Liver (tissue), 9 donors: ENCODE results near the gene PTPRN2. TPM values are rescaled to one million over a fixed set of nuclear protein-coding genes. Genes with fewer than 3 reads are reported as not detected.

ENCODE experiments used
- DNase-seq: peaks from one replicate; pipeline ENCODE4 v3.0.0-alpha.2; 2017; ENCODE audit warnings: low spot score
- H3K27ac ChIP-seq, 2 donors: one replicate each; pipeline ENCODE4 v1.7.0; 2013; ENCODE audit warnings: inconsistent platforms in 2 of 2, low read length in 2 of 2, control low read depth in 1 of 2, low read depth in 1 of 2, mild to moderate bottlenecking in 1 of 2
- H3K27me3 ChIP-seq, 4 donors: one replicate each; pipeline versions ENCODE4 v1.6.1 to v1.7.0; 2013; ENCODE audit warnings: low read length in 3 of 4, inconsistent platforms in 1 of 4, mild to moderate bottlenecking in 1 of 4, moderate library complexity in 1 of 4; ENCODE audit not compliant: control insufficient read depth in 4 of 4, insufficient read depth in 4 of 4
- H3K36me3 ChIP-seq, 4 donors: one replicate each; pipeline versions ENCODE4 v1.6.1 to v1.7.0; 2013; ENCODE audit warnings: low read length in 3 of 4, mild to moderate bottlenecking in 3 of 4, low read depth in 1 of 4, moderate library complexity in 1 of 4; ENCODE audit not compliant: control insufficient read depth in 4 of 4, insufficient read depth in 3 of 4
- H3K4me1 ChIP-seq, 4 donors: one replicate each; pipeline versions ENCODE4 v1.6.1 to v1.7.0; 2013; ENCODE audit warnings: low read length in 3 of 4, mild to moderate bottlenecking in 3 of 4, moderate library complexity in 1 of 4; ENCODE audit not compliant: control insufficient read depth in 4 of 4, insufficient read depth in 4 of 4
- H3K4me3 ChIP-seq, 3 donors: one replicate each; pipeline versions ENCODE4 v1.6.1 to v1.7.0; 2013; ENCODE audit warnings: low read length in 3 of 3, control low read depth in 1 of 3, low read depth in 1 of 3, mild to moderate bottlenecking in 1 of 3
- H3K9ac ChIP-seq, 2 donors: one replicate each; pipeline ENCODE4 v1.7.0; 2013; ENCODE audit warnings: low read length in 2 of 2, mild to moderate bottlenecking in 2 of 2, moderate library complexity in 2 of 2, control low read depth in 1 of 2, low read depth in 1 of 2
- H3K9me3 ChIP-seq, 4 donors: one replicate each; pipeline versions ENCODE4 v1.6.1 to v1.7.0; 2013; ENCODE audit warnings: low read length in 3 of 4; ENCODE audit not compliant: control insufficient read depth in 4 of 4
- CTCF ChIP-seq: fragments of 150-350 bp; IDR thresholded peaks from 2 replicates; pipeline ENCODE4 v1.5.1; 2017; ENCODE audit warnings: improper control_type of control experiment, low read depth, low read length; ENCODE audit not compliant: missing input control
- EGR1 ChIP-seq, 2 donors: IDR thresholded peaks; 2 replicates each; pipeline ENCODE4 v1.6.1; 2016 to 2018; ENCODE audit warnings: antibody characterized with exemption in 2 of 2, low read depth in 2 of 2
- FOXA1 ChIP-seq: IDR thresholded peaks from 2 replicates; pipeline ENCODE4 v1.6.1; 2016; ENCODE audit warnings: antibody characterized with exemption
- FOXA2 ChIP-seq: IDR thresholded peaks from 2 replicates; pipeline ENCODE4 v1.6.1; 2016; ENCODE audit warnings: antibody characterized with exemption
- HNF4A ChIP-seq, 2 donors: conservative IDR thresholded peaks; 2 replicates each; pipeline ENCODE4 v1.6.1; 2016; ENCODE audit warnings: antibody characterized with exemption in 2 of 2, mild to moderate bottlenecking in 2 of 2
- HNF4G ChIP-seq: IDR thresholded peaks from 2 replicates; pipeline ENCODE4 v1.6.1; 2016; ENCODE audit warnings: antibody characterized with exemption
- JUND ChIP-seq, 2 donors: IDR thresholded peaks; 2 replicates each; pipeline ENCODE4 v1.6.1; 2016; ENCODE audit warnings: antibody characterized with exemption in 2 of 2
- MAX ChIP-seq: IDR thresholded peaks from 2 replicates; pipeline ENCODE4 v1.6.1; 2016; ENCODE audit warnings: antibody characterized with exemption
- NR2F2 ChIP-seq: IDR thresholded peaks from 2 replicates; pipeline ENCODE4 v1.6.1; 2016; ENCODE audit warnings: antibody characterized with exemption
- RAD21 ChIP-seq, 2 donors: IDR thresholded peaks; 2 replicates each; pipeline ENCODE4 v1.6.1; 2016; ENCODE audit warnings: antibody characterized with exemption in 2 of 2, mild to moderate bottlenecking in 2 of 2
- RXRA ChIP-seq, 2 donors: IDR thresholded peaks; 2 replicates each; pipeline ENCODE4 v1.6.1; 2017 to 2018; ENCODE audit warnings: antibody characterized with exemption in 2 of 2, mild to moderate bottlenecking in 1 of 2
- SP1 ChIP-seq: IDR thresholded peaks from 2 replicates; pipeline ENCODE4 v1.6.1; 2018; ENCODE audit warnings: antibody characterized with exemption, mild to moderate bottlenecking
- TAF1 ChIP-seq: conservative IDR thresholded peaks from 2 replicates; pipeline ENCODE4 v1.6.1; 2016; ENCODE audit warnings: antibody characterized with exemption, mild to moderate bottlenecking
- YY1 ChIP-seq: IDR thresholded peaks from 2 replicates; pipeline ENCODE4 v1.6.1; 2016; ENCODE audit warnings: antibody characterized with exemption, mild to moderate bottlenecking
- ZBTB33 ChIP-seq: IDR thresholded peaks from 2 replicates; pipeline ENCODE4 v1.6.1; 2016; ENCODE audit warnings: antibody characterized with exemption
- WGBS: extraction: QIAGEN DNeasy Blood & Tissue Kit; methylation state at CpG from one replicate; pipeline ENCODE4 v1.1.7; 2013; 5-methylcytosine and 5-hydroxymethylcytosine counted together
- polyA plus RNA-seq, 2 donors: library from polyadenylated mRNA; stranded (reverse) in 1 of 2; unstranded in 1 of 2; fragments of 200-250 nt in 1 of 2; fragments of >200 nt in 1 of 2; fragmentation: Nextera tagmentation in 1 of 2; extraction: Ambion mirVana in 1 of 2; gene quantifications; one replicate each; pipeline versions ENCODE4 v1.2.1 to v1.2.3, GENCODE V29; 2013 to 2015
- total RNA-seq, 2 donors: library from RNA; depleted of rRNA; stranded (reverse); fragments of >200 nt; gene quantifications; one replicate each; pipeline ENCODE4 v1.2.3, GENCODE V29; 2014
- TF ChIP-seq, protein P1 (sequence below): IDR thresholded peaks from 2 replicates; pipeline ENCODE4 v1.6.1; 2016; ENCODE audit warnings: antibody characterized with exemption
- TF ChIP-seq, protein P2 (sequence below): IDR thresholded peaks from 2 replicates; pipeline ENCODE4 v1.6.1; 2016; ENCODE audit warnings: antibody characterized with exemption, mild to moderate bottlenecking
- donor health status: healthy.
- donor health status: healthy.
- donor health status: healthy.
- donor health status: healthy.
- donor health status: healthy.

PTPRN2 gene
- total and polyA plus RNA-seq, 4 donors, result 0.75 to 1.9 (median 1.1) TPM

- Histone ChIP-seq H3K27ac (no peak overlapping the region), H3K9ac (no peak overlapping the region), H3K36me3 (no peaks in the 10 kb centered on the region), H3K27me3 (peaks cover 0 to 2% (median 0%) of the 10 kb centered on the region in 4 donors), H3K9me3 (peaks cover 0 to 4% (median 0%) of the 10 kb centered on the region in 4 donors), H3K4me3 (no peak overlapping the region), H3K4me1 (no peaks in the 10 kb centered on the region)
- TF ChIP-seq YY1 (no peak), MAX (no peak), HNF4A (conservative IDR thresholded peaks at IDR 0.05) (no peak), TAF1 (no peak), RAD21 (IDR thresholded peaks at IDR 0.05) (no peak), CTCF (no peak), HNF4G (no peak), FOXA2 (no peak), ZBTB33 (no peak), NR2F2 (no peak), SP1 (no peak), JUND (IDR thresholded peaks at IDR 0.05) (no peak), RXRA (IDR thresholded peaks at IDR 0.05) (no peak), FOXA1 (no peak), EGR1 (IDR thresholded peaks at IDR 0.05; ENCODE audit: low read depth in 2 of 2) (no peak)
- TF ChIP-seq, protein P1, sequence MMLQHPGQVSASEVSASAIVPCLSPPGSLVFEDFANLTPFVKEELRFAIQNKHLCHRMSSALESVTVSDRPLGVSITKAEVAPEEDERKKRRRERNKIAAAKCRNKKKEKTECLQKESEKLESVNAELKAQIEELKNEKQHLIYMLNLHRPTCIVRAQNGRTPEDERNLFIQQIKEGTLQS, result no peak
- TF ChIP-seq, protein P2, sequence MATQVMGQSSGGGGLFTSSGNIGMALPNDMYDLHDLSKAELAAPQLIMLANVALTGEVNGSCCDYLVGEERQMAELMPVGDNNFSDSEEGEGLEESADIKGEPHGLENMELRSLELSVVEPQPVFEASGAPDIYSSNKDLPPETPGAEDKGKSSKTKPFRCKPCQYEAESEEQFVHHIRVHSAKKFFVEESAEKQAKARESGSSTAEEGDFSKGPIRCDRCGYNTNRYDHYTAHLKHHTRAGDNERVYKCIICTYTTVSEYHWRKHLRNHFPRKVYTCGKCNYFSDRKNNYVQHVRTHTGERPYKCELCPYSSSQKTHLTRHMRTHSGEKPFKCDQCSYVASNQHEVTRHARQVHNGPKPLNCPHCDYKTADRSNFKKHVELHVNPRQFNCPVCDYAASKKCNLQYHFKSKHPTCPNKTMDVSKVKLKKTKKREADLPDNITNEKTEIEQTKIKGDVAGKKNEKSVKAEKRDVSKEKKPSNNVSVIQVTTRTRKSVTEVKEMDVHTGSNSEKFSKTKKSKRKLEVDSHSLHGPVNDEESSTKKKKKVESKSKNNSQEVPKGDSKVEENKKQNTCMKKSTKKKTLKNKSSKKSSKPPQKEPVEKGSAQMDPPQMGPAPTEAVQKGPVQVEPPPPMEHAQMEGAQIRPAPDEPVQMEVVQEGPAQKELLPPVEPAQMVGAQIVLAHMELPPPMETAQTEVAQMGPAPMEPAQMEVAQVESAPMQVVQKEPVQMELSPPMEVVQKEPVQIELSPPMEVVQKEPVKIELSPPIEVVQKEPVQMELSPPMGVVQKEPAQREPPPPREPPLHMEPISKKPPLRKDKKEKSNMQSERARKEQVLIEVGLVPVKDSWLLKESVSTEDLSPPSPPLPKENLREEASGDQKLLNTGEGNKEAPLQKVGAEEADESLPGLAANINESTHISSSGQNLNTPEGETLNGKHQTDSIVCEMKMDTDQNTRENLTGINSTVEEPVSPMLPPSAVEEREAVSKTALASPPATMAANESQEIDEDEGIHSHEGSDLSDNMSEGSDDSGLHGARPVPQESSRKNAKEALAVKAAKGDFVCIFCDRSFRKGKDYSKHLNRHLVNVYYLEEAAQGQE, result no peak
- 83% methylated on average over 18 of the region's 18 CpGs for WGBS
- DNase-seq, result no peak
Observed at GRCh38 chr7:157993406-157994105, 594.1 kb downstream of the PTPRN2 start.
